GM11168 (cell line): ENCODE measurements around the gene ARHGAP22.
"Not testable (repeated sequence)": the region's sequence is repeated elsewhere in the genome, so short reads cannot be mapped to it uniquely, and the experiment has no call there.

Experiments used
- in situ Hi-C: fragments of 300-500 bp; cut with MboI; formaldehyde crosslinking; loops from one replicate; pipeline ENCODE4 v1.12.0; 2022; ENCODE audit warnings: low sequenced_read_pairs; ENCODE audit not compliant: unreplicated experiment

Gene ARHGAP22, protein sequence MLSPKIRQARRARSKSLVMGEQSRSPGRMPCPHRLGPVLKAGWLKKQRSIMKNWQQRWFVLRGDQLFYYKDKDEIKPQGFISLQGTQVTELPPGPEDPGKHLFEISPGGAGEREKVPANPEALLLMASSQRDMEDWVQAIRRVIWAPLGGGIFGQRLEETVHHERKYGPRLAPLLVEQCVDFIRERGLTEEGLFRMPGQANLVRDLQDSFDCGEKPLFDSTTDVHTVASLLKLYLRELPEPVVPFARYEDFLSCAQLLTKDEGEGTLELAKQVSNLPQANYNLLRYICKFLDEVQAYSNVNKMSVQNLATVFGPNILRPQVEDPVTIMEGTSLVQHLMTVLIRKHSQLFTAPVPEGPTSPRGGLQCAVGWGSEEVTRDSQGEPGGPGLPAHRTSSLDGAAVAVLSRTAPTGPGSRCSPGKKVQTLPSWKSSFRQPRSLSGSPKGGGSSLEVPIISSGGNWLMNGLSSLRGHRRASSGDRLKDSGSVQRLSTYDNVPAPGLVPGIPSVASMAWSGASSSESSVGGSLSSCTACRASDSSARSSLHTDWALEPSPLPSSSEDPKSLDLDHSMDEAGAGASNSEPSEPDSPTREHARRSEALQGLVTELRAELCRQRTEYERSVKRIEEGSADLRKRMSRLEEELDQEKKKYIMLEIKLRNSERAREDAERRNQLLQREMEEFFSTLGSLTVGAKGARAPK

DNA sequence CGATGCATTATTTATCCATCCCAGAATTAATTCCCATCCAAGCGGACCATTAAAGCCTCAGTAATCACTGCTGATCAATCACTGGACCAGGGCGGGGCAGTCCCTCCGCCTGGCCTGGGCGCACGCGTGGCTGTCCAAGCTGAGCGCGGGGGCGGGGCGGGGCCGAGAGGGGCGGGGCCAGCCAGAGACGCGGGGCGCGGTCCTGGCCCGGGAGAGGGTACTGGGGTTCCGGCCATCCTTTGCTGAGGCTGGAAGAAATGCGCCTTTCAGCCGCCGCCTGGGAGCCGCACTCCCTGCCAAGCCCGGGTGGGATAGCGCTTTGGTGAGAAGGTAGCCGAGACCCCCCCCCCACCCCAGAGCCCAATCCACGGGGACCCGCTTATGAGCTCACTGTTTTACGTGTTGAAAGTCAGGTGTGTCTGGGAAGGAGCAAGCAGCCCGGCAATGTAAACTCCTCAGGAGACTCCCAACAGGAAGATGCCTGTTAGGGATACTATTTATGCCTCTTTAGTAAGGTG lies at the start of gene ARHGAP22:
Gene ARHGAP22 (minus strand): TSS at position 83 of the 518 bp plus-strand sequence. CDS start 277 bp downstream, outside the sequence.
- in situ Hi-C loops = no loop called here

DNA sequence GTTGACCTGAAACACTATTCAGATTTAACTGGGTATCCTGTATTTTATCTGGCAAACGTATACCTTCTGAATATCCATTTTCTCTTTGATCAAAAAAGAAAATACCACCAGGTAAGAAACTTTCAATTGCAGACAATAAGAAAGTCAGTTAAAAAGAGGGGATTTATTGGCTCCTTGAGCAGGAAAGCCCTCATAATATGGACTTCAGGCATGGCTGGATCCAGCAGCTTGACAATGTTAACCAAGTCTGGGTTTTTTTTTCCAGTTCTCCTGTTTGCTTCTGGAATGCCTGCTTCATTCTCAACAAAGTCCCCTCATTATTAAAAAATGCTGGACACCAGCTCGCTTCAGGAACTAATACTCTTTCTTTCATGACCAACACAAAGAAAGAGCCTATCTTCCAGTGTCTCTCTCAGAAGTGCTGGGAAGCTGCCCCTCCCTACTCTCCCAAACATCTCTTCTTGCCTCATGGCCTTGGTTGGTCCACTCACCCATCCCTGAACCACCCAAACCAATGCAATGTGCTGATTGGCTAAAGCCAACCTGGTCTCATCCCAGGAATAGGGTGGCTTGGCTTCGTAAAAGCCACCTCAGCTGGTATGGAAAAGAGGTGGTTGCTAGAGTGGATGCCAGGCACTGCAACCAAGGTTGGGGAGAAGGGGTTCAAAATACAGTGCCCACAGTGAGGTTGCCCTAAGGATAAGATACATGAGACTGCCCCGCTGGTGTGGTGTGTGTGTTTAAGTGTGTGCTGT lies 49.2 kb upstream of the ARHGAP22 start:
- in situ Hi-C loops = loop anchor here (10.0 kb wide), 1 partner anchor 89 kb away; no protein-coding TSS in a partner anchor

DNA sequence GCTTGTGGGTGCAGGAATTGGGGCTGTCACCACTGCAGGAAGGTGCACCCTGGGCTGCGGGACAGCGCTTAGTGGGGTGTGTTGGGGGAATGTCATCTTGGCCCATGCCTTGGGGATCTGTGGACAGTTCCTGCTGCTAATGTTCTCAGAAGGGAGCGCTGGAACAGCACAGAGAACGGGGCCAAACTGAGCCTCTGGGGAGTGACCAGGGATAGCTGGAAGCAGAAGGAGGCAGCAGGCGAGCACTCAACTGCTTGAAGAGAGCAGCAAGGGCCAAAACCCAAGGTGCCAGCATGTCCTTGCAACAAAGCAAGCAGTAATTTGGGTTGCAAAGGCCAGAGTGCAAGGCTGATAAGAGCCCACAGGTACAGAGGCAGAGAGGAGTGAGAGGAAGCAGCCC lies 48.5 kb upstream of the ARHGAP22 start:
- in situ Hi-C loops = loop anchor here (10.0 kb wide), 1 partner anchor 89 kb away; no protein-coding TSS in a partner anchor

DNA sequence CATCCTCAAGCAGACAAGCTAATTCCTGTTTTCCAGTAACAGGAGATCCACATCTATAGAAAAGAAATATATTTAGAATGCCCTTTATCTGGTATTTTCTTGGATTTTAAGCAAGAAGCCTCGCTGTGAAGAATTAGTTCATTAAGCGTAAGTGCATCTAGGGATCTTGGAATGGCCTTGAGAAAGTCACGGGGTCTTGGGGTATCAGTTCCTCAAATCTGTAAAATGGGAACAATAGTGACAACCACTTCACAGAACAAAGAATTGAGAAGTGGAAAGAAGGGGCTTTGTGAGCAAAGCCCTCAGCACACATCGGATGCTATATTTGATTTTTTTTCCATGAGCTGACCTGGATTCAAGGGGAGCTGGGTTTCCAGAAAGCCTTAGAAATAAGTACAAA lies 47.5 kb upstream of the ARHGAP22 start:
- in situ Hi-C loops = loop anchor here (10.0 kb wide), 1 partner anchor 88 kb away; no protein-coding TSS in a partner anchor

DNA sequence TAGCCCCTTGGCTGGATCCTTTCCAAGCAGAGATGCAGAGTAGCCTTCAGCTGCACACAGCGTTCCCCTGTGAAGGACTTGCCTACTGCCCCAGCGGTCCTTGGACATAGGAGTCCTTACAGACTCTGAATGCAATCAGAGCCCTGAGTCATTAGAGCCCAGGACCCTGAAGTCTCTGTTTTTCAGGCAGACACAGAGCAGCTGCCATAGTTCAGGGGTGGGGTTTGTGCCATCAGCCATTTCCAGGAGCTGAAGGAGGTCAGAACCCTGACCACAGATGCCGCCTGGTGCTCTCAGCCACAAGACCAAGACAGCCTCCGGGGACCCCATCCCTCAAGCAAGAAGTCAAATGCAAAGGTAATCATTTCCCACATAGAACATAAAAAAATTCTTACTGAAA lies 47.0 kb upstream of the ARHGAP22 start:
- in situ Hi-C loops = loop anchor here (10.0 kb wide), 1 partner anchor 87 kb away; no protein-coding TSS in a partner anchor

DNA sequence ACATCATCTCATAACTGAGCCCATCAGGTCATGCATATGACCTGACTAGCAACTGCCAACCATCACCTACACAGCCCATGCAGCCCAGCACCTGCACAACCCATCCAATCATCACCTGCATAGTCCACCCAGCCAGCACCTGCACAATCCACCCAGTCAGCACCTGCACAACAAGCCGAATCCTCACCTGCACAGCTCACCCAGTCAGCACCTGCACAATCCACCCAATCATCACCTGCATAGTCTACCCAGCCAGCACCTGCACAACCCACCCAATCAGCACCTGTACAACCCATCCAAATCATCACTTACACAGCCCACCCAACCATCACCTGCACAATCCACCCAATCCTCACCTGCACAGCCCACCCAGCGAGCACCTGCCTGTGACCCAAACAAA lies 46.4 kb upstream of the ARHGAP22 start:
- in situ Hi-C loops = loop anchor here (10.0 kb wide), 1 partner anchor 86 kb away; no protein-coding TSS in a partner anchor

DNA sequence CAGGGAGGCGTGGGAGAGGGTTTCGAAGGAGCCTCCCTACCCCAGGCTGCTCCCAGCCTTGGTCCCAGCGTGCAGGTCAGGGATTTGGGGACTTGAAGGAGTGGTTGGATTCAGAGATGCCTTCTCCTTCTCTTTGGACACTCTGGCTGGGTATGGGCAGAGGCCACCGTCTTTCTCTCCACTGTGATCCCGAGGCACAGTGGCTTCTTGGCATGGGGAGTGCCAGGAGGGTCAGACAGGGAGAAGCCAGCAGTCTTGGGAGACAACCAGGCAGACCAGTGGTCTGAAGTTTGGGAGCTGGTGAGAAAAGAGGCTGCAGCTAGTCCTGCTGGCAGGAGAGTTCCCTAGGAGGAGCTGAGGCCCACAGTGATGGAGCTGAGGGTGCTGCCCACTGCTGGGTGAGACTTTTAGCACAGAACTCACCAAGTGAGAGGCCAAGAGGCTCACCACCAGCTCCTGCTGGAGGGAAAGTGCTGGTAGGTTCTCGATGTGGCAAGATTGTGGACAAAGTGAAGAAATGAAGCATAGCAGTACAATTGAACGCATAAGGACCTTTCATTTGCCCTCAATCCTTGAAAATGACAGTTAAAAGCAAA lies 44.6 kb upstream of the ARHGAP22 start:
- in situ Hi-C loops = no loop called here

DNA sequence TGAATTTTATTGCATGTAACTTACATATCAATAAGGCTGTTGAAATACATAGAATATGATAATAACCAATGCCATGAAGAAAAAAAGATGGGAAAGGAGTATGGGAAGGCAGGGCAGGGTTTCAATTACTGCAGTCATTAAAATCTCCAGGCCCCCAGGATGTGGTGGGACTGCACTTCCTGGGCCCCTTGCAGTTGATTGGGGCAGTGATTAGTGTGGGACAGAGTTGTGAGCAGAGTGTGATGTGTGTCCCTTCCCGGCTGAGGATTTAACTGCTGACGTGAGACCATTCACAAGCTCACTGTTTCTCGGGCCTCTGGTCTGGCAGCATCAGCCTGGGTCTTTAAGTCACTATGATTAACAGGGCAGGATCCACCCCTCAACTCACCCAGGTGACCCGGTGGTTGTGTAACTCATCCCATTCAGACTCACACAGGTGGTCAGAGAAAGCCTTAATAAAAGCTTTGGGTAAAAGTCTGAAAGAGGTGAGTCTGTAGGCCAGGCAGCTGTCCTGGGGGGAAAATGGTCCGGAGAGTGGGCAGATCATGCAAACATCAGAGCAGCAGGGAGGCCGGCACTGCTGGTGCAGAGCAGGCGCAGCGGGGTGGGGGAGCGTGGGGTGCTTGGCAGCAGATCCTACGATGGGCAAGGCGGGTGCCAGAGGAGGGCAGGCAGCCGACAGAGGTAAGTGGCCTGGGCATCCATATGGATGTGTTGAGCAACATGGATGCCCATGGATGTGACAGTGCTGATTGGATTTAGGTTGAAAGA lies 43.5 kb upstream of the ARHGAP22 start:
- in situ Hi-C loops = no loop called here

DNA sequence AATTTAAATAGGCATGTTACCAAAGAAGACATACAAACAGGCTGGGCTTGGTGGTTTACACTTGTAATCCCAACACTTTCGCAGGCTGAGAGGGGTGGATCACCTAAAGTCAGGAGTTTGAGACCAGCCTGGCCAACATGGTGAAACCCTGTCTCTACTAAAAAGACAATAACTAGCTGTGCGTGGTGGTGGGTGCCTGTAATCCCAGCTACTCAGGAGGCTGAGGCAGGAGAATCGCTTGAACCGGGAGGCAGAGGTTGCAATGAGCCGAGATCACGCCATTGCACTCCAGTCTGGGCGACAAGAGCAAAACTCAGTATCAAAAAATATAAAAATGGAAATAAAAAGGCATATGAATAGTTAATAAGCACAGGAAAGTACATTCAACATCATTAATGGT lies 42.2 kb upstream of the ARHGAP22 start:
- in situ Hi-C loops = not testable (repeated sequence)

DNA sequence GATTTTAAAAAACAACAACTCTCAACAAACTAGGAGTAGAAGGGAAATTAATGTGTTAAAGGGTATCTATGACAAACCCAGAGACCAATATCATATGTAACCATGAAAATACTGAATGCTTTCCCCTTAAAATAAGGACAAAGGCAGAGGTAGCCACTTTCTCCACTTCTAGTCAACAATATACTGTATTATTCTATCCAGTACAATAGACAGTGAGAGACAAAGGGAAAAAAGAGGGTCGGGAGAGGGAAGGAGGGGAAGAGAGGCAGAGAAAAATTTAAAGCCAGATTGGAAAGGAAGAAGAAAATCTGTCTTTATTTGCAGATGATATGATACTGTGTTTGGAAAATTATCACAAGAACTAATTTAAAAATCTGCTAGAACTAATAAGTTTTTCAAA lies 40.7 kb upstream of the ARHGAP22 start:
- in situ Hi-C loops = no loop called here

DNA sequence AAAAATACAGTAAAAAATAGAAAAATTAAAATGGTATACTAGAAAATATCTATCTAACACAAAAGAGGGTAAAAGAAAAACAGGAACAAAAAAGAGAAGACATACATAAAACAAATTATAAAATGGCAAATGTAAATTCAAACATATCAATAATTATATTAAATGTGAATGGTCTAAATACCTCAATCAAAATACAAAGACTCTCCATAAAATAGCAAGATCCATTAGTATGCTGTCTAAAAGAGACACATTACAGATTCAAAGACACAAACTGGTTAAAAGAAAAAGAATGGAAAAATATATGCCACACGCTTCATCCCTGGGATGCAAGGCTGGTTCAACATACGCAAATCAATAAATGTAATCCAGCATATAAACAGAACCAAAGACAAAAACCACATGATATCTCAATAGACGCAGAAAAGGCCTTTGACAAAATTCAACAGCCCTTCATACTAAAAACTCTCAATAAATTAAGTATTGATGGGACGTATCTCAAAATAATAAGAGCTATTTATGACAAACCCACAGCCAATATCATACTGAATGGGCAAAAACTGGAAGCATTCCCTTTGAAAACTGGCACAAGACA lies 36.3 kb upstream of the ARHGAP22 start:
- in situ Hi-C loops = not testable (repeated sequence)

DNA sequence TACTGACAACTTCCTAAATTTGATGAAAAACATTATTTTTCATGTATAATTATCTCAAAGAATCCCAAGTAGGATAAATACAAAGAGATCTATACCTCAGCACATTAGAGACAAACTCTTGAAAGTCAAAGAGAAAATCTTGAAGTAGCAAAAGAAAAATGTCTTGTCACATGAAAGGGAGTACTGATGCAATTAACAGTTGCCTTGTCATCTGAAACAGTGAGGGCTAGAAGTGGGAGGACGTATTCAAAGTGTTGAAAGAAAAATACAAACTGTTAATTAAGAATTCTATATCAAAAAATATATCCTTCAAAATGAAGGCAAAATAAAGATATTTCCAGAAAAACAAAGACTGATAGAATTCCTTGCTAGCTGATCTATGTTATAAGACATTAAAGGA lies 35.5 kb upstream of the ARHGAP22 start:
- in situ Hi-C loops = no loop called here

DNA sequence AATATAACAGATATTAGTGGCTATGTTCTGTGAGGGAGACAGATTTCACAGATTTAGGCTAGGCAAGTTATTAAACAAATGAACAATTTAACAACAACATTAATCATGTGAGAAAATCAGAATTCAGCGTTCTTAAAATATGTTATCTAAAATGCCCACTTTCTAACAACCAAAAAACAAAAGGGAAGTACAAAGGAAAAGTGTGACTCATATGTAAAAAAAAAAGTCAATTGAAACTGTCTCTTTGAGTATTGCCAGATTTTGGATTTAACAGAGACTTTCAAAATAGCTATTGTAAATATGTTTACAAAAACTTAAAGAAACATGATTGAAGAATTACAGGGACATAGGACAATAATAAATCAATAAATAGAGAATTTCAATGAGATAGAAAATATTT lies 34.8 kb upstream of the ARHGAP22 start:
- in situ Hi-C loops = no loop called here

DNA sequence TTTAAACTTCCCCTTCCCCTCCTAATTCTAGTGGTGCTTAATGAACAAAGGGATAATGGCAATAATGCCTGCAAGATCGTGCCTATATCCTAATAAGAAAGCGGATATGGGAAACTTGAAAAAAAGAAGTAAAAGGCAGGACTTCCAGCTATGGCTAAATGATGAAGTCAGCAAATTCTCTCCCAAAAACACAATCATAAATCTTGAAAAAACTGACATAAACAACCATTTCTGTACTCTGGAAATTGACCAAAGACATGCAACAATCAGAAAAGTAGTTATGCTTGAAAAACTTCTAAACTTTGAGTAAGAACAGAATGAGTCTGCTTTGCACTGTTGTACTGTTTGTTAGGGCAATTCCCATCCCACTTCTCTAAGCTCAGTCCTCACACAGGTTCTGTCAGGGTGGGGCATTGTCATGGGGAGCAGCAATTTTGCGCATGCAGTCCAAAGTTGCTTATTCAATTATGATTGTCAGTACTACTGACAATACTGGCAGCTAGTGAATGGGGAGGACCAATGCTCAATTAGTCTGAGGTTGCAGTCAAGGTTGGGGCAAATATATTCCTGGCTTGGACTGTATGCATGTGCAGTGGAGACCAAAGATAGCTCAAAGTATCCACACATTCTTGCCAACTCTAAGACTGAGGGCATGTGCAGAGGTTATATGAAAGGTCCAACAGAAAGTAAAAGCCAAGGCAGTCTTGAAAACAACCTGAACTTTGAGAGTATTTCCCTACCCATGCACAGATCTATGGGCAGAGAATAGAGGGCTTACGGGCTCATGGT lies 34.1 kb upstream of the ARHGAP22 start:
- in situ Hi-C loops = no loop called here

DNA sequence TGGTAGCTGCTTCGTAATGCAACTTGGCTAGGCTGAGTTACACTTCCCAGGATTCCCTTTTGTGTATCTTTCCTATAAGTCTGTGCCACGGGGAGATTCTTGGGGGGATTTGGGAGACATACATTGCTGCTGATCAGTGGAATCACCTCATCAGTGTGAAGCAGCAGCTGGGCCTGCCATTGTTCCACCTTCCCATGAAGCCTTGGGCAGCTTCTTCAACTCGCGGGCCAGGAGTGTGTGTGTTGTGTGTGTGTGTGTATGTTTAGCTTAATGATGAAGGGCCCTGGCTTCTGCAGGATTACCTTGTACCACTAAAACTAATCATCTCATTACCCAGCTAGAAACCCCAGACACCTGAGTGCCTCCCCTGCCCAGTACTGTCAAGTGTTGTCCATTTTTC lies 33.3 kb upstream of the ARHGAP22 start:
- in situ Hi-C loops = no loop called here

DNA sequence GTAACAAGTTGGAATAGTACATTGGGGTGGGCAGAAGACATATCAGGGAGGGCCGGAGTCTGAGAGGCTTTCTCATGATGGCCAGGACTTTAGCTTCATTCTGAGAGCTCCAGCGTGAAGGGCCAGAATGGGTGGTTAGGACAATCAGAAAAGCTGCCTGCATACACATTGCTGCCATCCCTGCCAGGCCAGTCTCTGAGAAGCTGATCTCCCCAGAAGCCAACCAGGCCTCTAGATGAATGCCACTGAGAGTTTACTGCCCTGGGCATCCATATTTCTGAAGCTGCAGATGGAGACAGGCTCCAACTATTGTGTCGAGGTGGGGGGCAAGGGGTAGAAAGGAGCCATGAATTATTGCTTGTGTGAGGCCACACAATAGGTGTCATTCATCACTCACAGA lies 32.0 kb upstream of the ARHGAP22 start:
- in situ Hi-C loops = no loop called here

DNA sequence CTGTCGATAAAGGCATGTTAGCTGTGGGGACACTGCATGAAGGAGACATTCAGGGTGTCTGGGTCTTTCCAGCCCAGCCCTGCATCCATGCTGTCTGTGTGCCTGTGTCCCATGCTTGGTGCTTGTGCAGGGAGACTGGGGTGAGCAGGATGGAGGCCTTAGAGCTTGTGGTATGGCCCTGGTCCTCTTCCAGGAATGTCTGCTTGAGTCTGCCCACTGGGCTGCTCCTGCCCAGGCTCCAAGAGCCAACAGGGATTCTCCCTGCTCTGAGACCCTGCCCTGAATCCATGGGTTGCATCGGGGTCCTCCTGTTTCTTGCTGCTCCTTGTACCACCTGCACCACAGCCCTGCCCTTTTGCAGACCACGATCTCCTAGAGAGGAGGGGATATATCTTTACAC lies 31.4 kb upstream of the ARHGAP22 start:
- in situ Hi-C loops = no loop called here

DNA sequence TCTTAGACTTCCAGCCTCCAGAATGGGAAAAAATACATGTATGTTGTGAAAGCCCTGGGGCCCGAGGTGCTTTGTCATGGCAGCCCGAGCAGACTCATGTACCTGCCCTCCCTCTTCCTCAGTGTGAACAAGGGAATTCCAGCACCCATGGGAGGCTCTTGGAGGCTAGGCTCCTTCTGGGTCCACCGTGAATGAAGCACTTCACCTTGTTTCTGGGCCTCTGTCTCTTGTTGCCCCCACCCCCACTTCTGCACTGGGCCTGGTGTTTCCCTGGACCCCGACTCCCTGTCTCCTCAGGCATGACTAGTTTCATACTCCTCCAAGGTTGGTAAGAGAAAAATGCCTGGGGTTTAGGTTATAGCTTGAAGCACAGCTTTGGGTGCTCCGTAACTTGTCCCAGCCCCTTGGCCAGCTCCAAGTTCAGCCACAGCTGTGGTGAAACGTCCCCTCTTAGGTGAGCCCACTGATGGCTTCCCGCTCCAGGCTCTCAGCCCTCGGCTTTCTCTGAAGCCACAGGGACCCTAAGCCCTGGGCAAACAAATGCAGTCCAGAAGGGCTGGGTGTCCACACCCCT lies 30.2 kb upstream of the ARHGAP22 start:
- in situ Hi-C loops = no loop called here
